Activated T-cell treated with anti-CD3 and anti-CD28 coated beads, Interleukin-2, amount 50 U/mL, for 4 hours (primary cell): ENCODE results near the gene CD81. TPM values are rescaled to one million over a fixed set of nuclear protein-coding genes. Genes with fewer than 3 reads are reported as not detected.
"Not testable (repeated sequence)": the region's sequence is repeated elsewhere in the genome, so short reads cannot be mapped to it uniquely, and the experiment has no call there.

Source experiments
- ATAC-seq, 2 donors: fragments of 200-7000 bp; cut with Tn5 transposase; one replicate each; pipeline ENCODE4 v1.10.0; 2021
- DNase-seq: peaks from one replicate; pipeline ENCODE4 v3.0.0-alpha.2; 2020
- H3K27me3 Mint-ChIP-seq: one replicate; pipeline ENCODE4 v1.8.0; 2021; ENCODE audit warnings: low read depth, mixed read lengths
- H3K36me3 Mint-ChIP-seq: one replicate; pipeline ENCODE4 v1.8.0; 2022; ENCODE audit warnings: mixed read lengths; ENCODE audit not compliant: insufficient read depth
- H3K4me1 Mint-ChIP-seq: one replicate; pipeline ENCODE4 v1.8.0; 2021; ENCODE audit warnings: low read depth, mixed read lengths
- H3K4me3 Mint-ChIP-seq: one replicate; pipeline ENCODE4 v1.8.0; 2021; ENCODE audit warnings: mild to moderate bottlenecking, moderate library complexity, mixed read lengths
- H3K9me3 Mint-ChIP-seq: one replicate; pipeline ENCODE4 v1.8.0; 2021; ENCODE audit warnings: mixed read lengths
- total RNA-seq, 3 donors: library from RNA; stranded (reverse); gene quantifications; one replicate each; pipeline ENCODE4 v1.2.1, GENCODE V29; 2021

The CD81 gene
- total RNA-seq, 3 donors from 2014 or later = 205 to 227 (median 209) TPM

DNA sequence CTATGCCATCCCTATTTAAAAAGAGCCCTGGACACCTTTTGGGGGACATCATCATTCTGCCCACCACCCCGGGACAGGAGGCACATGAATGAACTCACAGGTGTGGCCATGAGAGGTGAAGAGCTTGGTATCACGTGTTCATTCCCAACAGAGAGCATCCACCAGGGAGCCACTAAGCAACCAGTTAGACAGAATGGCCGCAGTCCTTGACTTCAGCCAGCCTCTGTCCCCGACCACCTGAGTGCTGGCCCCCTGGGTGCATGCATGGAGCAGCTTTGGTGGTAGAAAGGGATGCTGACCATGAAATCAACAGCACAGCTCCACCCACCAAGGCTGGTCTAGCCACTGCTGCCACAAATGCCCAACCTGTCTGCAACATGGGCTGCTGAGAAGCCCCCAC, 31.1 kb upstream of the CD81 start:
- H3K36me3 Mint-ChIP-seq = peaks cover 3% of the 10 kb centered on the region
- DNase-seq (no peak), ATAC-seq (no peak)
- no peaks in the 10 kb centered on the region for H3K4me1 Mint-ChIP-seq
- H3K4me3 Mint-ChIP-seq = no peak overlapping the region
- H3K27me3 Mint-ChIP-seq = no peaks in the 10 kb centered on the region
- H3K9me3 Mint-ChIP-seq = peaks cover 10% of the 10 kb centered on the region

DNA sequence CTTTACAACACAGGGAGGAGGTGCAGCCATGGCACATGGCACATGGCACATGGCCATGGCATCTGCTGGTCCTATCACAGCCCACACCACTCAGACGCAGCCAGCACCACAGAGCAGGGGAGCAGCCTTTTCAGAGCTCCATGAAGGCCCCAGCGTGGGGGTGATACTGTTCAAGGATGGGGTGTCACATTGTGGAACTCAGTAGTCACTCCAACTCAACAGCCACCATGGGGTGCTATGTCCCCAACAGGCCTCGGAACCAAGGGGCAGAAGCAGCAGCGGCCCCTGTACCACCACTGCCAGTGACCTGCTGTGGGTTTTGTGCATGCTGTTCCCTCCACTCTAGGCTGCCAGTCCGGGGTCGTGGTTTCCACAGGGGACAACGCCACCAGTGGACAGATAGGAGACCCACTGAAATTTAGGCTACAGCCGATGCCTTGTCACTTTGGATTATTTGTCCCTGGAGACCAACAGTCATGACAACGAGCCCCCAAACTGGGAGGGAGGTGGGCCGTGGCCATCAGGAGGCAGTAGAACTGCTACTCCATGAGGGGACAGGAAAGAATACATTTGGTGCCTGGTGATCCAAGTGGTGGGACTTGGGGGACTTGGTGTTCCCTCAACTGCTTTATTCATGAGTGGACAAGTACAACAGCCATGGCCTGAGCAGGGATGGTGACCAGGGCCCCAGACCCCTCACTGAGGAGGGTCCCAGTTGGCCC, 30.4 kb upstream of the CD81 start:
- DNase-seq (no peak), ATAC-seq (no peak)
- Mint-ChIP-seq H3K36me3 (peaks cover 3% of the 10 kb centered on the region), H3K9me3 (peaks cover 10% of the 10 kb centered on the region), H3K27me3 (no peaks in the 10 kb centered on the region), H3K4me1 (no peaks in the 10 kb centered on the region), H3K4me3 (no peak overlapping the region)

DNA sequence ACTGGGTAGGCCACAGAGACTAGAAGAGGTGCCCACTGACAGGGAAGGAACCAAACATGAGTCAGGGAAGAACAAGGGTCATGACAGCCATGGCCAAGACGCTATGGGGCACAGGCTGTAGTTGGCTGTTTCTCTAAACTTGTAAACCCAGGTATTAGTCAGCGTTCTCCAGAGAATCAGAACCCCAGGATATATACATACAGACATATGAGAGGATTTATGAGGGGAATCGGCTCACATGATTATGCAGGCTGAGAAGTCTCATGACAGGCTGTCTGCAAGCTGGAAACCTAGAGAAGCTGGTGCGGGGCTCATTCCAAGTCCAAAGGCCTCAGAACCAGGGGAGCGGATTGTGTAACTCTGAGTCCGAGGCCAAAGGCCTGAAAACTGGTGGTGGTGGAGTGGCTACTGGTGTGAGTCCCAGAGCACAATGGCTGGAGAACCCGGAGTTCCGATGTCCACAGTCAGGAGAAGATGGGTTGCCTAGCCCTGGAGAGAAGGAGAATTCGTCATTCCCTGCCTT, 29.7 kb upstream of the CD81 start:
- Mint-ChIP-seq H3K27me3 (no peaks in the 10 kb centered on the region), H3K4me1 (no peaks in the 10 kb centered on the region), H3K4me3 (no peak overlapping the region), H3K36me3 (peaks cover 3% of the 10 kb centered on the region), H3K9me3 (peaks cover 10% of the 10 kb centered on the region)
- ATAC-seq (no peak), DNase-seq (no peak)

DNA sequence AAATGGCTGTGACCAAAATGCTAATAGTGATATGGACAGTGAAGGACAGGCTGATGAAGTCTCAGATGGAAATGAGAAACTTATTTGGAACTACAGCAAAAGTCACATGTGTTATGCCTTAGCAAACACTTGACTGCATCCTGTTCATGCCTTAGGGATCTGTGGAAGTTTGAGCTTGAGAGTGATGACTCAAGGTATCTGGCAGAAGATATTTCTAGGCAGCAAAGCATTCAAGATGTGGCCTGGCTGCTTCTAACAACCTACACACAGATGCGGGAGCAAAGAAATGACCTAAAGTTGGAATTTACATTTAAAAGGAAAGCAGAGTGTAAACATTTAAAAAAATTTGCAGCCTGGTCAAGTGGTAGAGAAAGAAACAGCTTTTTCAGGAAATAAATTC, 28.1 kb upstream of the CD81 start:
- ATAC-seq = no peak
- H3K36me3 Mint-ChIP-seq = peaks cover 3% of the 10 kb centered on the region
- H3K4me3 Mint-ChIP-seq = no peak overlapping the region
- DNase-seq = no peak
- H3K9me3 Mint-ChIP-seq = peaks cover 10% of the 10 kb centered on the region
- no peaks in the 10 kb centered on the region for H3K27me3 Mint-ChIP-seq
- H3K4me1 Mint-ChIP-seq = no peaks in the 10 kb centered on the region

DNA sequence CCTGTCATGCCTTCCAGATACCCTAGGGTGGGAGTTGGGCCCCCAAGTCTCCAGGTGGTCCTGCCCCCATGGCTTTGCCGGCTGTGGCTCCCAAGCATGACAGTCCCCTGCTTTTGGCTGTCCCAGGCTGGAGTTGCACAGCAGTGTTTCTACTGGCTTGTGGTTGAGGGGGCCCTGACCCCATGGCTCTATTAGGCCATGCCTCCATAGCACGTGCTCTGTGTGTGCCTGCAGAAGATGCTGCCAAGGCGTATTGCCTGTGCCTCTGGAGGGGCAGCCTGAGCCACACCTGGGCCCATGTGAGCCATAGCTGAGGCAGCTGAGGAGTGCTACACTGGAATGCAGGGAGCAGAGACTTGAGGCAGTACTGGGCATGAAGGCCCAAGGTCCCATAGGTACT, 25.4 kb upstream of the CD81 start:
- no peak for DNase-seq
- H3K4me3 Mint-ChIP-seq = no peak overlapping the region
- ATAC-seq = no peak
- H3K4me1 Mint-ChIP-seq = no peaks in the 10 kb centered on the region
- peaks cover 10% of the 10 kb centered on the region for H3K9me3 Mint-ChIP-seq
- H3K27me3 Mint-ChIP-seq = no peaks in the 10 kb centered on the region
- peaks cover 3% of the 10 kb centered on the region for H3K36me3 Mint-ChIP-seq

DNA sequence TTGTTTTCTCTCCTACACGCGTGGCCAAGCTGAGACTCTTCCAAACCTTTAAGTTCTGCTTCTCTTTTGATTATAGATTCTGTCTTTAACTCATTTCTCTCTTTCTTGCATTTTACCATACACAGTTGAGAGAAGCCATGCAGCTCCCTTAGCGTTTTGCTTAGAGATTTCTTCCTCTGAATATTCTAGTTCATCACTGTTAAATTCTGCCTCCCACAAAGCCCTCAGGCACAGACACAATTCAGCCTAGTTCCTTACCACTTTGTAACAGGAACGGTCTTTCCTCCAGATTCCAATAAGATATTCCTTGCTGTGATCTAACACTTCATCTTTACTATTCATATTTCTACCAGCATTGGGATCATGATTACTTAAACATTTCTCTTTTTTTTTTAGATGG, 24.7 kb upstream of the CD81 start:
- ATAC-seq (no peak), DNase-seq (no peak)
- Mint-ChIP-seq H3K9me3 (peaks cover 10% of the 10 kb centered on the region), H3K4me3 (no peak overlapping the region), H3K27me3 (no peaks in the 10 kb centered on the region), H3K36me3 (peaks cover 3% of the 10 kb centered on the region), H3K4me1 (no peaks in the 10 kb centered on the region)

DNA sequence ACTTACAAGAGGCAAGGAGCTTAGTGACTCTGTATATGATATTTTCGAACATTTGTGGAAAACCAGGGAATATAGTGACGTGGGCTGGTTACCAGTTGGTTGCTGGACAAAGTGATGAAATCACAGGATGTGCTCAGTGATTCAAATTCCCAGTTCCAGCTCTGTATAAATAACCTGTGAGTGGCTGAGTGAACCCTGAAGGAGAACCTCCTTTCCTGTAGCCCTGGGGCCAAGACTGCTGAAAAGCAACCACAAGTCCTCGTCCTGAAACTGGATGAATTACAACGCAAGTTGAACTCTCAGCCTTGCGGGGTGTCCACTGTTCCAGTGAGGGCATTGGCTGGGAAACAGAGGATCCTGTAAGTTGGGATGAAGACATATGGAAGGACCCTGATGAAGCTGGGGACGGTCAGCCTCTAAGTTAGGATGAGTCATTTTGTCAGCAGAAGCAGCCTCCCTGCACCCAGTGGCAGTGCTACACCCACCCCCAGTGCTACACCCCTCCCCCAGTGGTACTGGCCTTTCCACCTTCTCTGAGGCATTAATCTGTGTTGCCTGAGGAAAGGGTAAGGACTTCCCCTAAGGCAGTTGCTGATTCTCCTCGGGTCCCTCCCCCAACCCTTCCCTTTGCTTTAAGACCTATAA, 22.0 kb upstream of the CD81 start:
- H3K27me3 Mint-ChIP-seq = no peaks in the 10 kb centered on the region
- no peaks in the 10 kb centered on the region for H3K4me1 Mint-ChIP-seq
- ATAC-seq (no peak), DNase-seq (no peak)
- no peak overlapping the region for H3K4me3 Mint-ChIP-seq
- no peaks in the 10 kb centered on the region for H3K9me3 Mint-ChIP-seq
- no peaks in the 10 kb centered on the region for H3K36me3 Mint-ChIP-seq

DNA sequence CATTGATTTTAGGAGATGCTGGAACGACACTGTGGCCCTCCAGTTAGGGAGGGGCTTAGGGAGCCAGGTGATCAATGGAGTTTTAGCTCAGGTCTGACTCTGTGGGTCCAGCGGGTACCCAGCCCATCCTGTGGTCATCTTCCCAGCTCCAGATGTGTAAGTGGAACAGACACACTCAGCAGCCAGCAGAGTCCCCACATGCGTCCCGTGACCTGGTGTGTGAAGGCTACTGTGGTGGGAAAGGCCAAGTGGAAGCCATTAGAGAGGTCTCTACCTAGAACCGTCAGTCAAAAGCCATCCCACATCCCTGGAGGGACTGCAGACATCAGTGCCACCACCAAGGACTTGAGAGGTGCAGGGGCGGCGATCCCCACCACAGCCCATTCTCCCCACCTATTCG, 19.9 kb upstream of the CD81 start:
- Mint-ChIP-seq H3K36me3 (no peaks in the 10 kb centered on the region), H3K9me3 (no peaks in the 10 kb centered on the region), H3K27me3 (no peaks in the 10 kb centered on the region), H3K4me3 (no peak overlapping the region), H3K4me1 (no peaks in the 10 kb centered on the region)
- DNase-seq = no peak
- ATAC-seq = no peak

DNA sequence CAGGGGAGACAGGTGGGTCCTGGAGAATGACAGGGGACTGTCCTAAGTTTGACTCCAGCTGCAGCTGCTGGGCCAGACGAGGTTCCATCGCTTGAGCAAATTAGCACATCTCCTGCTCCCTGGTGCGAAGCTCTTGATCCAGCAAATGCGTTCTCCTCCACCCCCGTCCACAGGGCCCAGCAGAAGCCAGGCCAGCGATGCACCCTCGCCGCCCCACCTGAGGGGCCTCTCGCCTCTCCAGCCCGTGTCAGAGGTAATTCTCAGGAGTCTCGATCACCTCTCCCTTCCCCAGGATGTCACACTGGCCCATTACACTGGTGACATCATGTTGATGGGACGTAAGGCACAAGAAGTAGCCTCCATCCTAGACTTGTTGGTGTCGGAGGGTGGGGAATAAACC, 19.5 kb upstream of the CD81 start:
- not testable (repeated sequence) for H3K9me3 Mint-ChIP-seq, H3K4me1 Mint-ChIP-seq, H3K4me3 Mint-ChIP-seq, H3K36me3 Mint-ChIP-seq, DNase-seq, H3K27me3 Mint-ChIP-seq, ATAC-seq

DNA sequence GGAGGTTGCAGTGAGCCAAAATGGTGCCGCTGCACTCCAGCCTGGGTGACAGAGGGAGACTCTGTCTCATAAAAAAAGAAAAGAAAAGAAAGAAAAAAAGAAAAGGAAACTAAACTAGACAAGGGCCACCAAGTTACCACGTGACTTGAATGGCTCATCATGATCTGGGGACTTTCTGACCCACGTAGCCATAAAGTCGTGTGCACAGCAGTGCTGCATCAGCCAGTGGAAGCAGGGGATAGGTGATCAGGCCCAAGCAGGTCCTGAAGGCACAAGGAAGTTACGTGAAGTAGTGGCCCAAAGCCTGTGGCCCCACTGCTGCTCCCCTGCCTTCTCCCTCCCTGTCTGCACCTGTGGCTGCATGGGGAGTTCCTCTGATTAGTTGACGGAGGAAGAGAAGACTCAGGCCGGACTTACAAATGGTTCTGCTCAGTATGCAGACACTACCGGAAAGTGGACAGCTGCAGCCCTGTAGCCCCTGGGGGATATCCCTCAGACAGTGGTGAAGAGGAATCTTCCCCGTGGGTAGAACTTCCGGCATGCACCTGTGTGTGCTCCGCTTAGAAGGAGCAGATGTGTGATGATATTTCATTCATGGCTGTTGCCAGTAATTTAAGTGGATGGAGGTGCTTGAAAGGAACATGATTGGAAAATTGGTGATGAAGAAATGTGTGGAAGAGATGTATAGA, 18.2 kb upstream of the CD81 start:
- no peak overlapping the region for H3K4me3 Mint-ChIP-seq
- ATAC-seq = no peak
- DNase-seq = no peak
- H3K9me3 Mint-ChIP-seq = no peaks in the 10 kb centered on the region
- H3K36me3 Mint-ChIP-seq = no peaks in the 10 kb centered on the region
- H3K4me1 Mint-ChIP-seq = no peaks in the 10 kb centered on the region
- H3K27me3 Mint-ChIP-seq = no peaks in the 10 kb centered on the region

DNA sequence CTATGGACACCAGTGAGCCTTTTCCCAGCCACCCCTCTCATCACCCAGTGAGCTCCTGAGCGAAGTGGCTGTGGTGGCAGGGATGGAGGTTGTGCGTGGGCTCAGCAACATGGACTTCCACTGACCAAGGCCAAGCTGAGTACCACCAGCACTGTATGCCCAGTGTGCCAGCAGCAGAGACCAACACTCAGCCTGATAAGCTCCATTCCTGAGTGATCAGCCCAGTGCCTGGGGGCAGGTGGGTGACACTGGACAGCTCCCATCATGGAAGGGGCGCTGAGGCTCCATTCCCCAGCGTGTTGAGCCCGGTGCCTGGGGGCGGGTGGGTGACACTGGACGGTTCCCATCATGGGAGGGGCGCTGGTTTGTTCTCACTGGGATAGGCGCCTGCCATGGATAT, 17.6 kb upstream of the CD81 start:
- ATAC-seq (no peak), DNase-seq (no peak)
- H3K4me3 Mint-ChIP-seq = no peak overlapping the region
- H3K27me3 Mint-ChIP-seq = no peaks in the 10 kb centered on the region
- H3K9me3 Mint-ChIP-seq = no peaks in the 10 kb centered on the region
- no peaks in the 10 kb centered on the region for H3K4me1 Mint-ChIP-seq
- H3K36me3 Mint-ChIP-seq = no peaks in the 10 kb centered on the region

DNA sequence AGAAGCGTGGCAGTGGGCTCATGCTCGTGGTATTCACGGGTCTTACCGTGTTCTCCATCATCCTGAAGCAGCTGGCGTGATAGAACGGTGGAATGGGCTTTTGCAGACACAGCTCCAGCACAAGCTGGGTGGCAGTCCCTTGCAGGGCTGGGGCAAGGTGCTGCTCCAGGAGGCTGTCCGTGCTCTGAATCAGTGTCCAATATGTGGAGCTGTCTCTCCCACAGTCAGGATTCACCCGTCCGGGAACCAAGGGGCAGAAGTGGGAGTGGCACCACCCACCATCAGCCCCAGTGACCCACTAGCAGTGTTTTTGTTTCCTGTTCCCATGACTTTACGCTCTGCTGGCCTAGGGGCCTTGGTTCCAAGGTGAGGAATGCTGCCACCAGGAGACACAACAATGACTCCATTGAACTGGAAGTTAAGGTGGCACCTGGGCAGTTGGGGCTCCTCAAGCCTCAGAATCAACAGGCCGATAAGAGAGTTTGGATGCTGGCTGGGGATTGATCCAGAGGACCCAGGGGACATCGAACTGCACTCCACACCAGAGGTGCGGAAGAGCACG, 16.9 kb upstream of the CD81 start:
- Mint-ChIP-seq H3K36me3 (no peaks in the 10 kb centered on the region), H3K4me1 (no peaks in the 10 kb centered on the region), H3K9me3 (no peaks in the 10 kb centered on the region), H3K4me3 (no peak overlapping the region), H3K27me3 (no peaks in the 10 kb centered on the region)
- DNase-seq (no peak), ATAC-seq (no peak)

DNA sequence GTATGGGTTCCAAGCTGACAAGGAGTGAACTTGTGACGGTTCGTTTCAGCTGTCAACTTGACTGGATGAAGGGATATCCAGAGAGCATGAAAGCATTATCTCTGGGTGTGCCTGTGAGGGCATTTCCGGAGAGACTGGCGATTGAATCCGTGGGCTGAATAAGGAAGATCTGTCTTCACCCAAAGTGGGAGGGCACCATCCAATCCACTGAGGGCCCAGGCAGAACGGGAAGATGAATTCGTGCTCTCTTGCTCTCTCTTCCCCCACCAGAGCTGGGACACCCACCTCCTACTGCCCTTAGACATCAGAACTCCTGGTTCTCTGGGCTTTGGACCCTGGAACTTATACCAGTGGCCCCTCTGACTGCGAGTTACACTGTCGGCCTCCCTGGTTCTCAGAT, 15.5 kb upstream of the CD81 start:
- Mint-ChIP-seq H3K4me1 (no peaks in the 10 kb centered on the region), H3K4me3 (no peak overlapping the region), H3K9me3 (no peaks in the 10 kb centered on the region), H3K36me3 (no peaks in the 10 kb centered on the region), H3K27me3 (no peaks in the 10 kb centered on the region)
- ATAC-seq (no peak), DNase-seq (no peak)

DNA sequence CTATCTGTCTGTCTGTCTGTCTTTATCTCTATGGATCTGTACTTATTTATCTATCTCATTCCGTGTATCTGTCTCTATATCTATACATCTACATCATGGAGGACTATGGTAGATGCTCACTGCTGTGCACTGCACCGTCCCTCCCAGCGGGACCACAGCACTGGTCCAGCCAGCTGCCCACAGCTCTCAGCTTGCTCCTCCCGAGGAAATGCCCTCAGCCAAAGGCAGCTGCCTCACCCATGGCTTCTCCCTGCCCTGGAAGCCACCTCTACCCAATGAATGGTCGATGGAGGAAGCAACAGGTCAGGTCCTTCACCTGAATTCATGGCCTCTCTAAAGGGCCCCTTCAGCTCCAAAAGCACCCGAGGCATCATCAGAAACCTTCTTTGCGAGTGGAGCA, 14.7 kb upstream of the CD81 start:
- H3K4me1 Mint-ChIP-seq = no peaks in the 10 kb centered on the region
- no peak for ATAC-seq
- no peak overlapping the region for H3K4me3 Mint-ChIP-seq
- H3K36me3 Mint-ChIP-seq = no peaks in the 10 kb centered on the region
- no peaks in the 10 kb centered on the region for H3K27me3 Mint-ChIP-seq
- no peaks in the 10 kb centered on the region for H3K9me3 Mint-ChIP-seq
- no peak for DNase-seq
